GM23338 (cell line): ENCODE results near the gene ULK3. TPM values are rescaled to one million over a fixed set of nuclear protein-coding genes. Genes with fewer than 3 reads are reported as not detected.

Experiments used
- ATAC-seq: fragments of 200-7000 bp; cut with Tn5 transposase; 3 replicates; pipeline ENCODE4 v1.9.1; 2020
- DNase-seq: peaks from one replicate; pipeline ENCODE4 v3.0.0-alpha.2; 2015; ENCODE audit warnings: low spot score
- H2AFZ ChIP-seq: fragments of 200-600 bp; sonication (generic); 2 replicates; pipeline ENCODE4 v1.8.0; 2016; ENCODE audit warnings: antibody characterized with exemption, mild to moderate bottlenecking, moderate library complexity
- H3F3A ChIP-seq: fragments of 200-600 bp; sonication (generic); replicated peaks from 2 replicates; pipeline ENCODE4 v1.8.0; 2017; ENCODE audit warnings: antibody characterized with exemption, mixed run types, low read depth
- H3K27ac ChIP-seq: fragments of 200-600 bp; sonication (generic); 2 replicates; pipeline ENCODE4 v1.6.1; 2016; ENCODE audit warnings: low read depth
- H3K27me3 ChIP-seq: fragments of 200-600 bp; sonication (generic); 2 replicates; pipeline ENCODE4 v1.8.0; 2016; ENCODE audit warnings: mild to moderate bottlenecking, mixed run types, moderate library complexity; ENCODE audit not compliant: insufficient read depth
- H3K36me3 ChIP-seq: fragments of 200-600 bp; sonication (generic); 2 replicates; pipeline ENCODE4 v1.8.0; 2016; ENCODE audit warnings: mild to moderate bottlenecking; ENCODE audit not compliant: insufficient read depth
- H3K4me1 ChIP-seq: fragments of 200-600 bp; sonication (generic); 2 replicates; pipeline ENCODE4 v1.8.0; 2016; ENCODE audit warnings: mild to moderate bottlenecking, moderate library complexity; ENCODE audit not compliant: insufficient read depth
- H3K4me2 ChIP-seq: fragments of 200-600 bp; sonication (generic); 2 replicates; pipeline ENCODE4 v1.7.1; 2017; ENCODE audit warnings: mixed run types
- H3K4me3 ChIP-seq: fragments of 200-600 bp; sonication (generic); 2 replicates; pipeline ENCODE4 v1.6.1; 2016; ENCODE audit warnings: mixed run types
- H3K79me2 ChIP-seq: fragments of 200-600 bp; sonication (generic); replicated peaks from 2 replicates; pipeline ENCODE4 v1.8.0; 2017; ENCODE audit warnings: mild to moderate bottlenecking; ENCODE audit not compliant: insufficient read depth
- H3K9me2 ChIP-seq: fragments of 200-600 bp; sonication (generic); 2 replicates; pipeline ENCODE4 v1.8.0; 2017; ENCODE audit not compliant: insufficient read depth
- H4K20me1 ChIP-seq: fragments of 200-600 bp; sonication (generic); replicated peaks from 2 replicates; pipeline ENCODE4 v1.8.0; 2017; ENCODE audit warnings: mild to moderate bottlenecking; ENCODE audit not compliant: insufficient read depth
- H3K27ac Mint-ChIP-seq: 2 replicates; pipeline ENCODE4 v1.8.0; 2020; ENCODE audit warnings: inconsistent platforms, mild to moderate bottlenecking, moderate library complexity, mixed read lengths
- H3K27me3 Mint-ChIP-seq: 3 replicates; pipeline ENCODE4 v1.8.0; 2022; ENCODE audit warnings: low read depth, mild to moderate bottlenecking, moderate library complexity, mixed read lengths, inconsistent platforms; ENCODE audit not compliant: insufficient read depth, poor library complexity
- H3K36me3 Mint-ChIP-seq: 3 replicates; pipeline ENCODE4 v1.8.0; 2021; ENCODE audit warnings: low read depth, mild to moderate bottlenecking, inconsistent platforms, moderate library complexity, mixed read lengths
- H3K4me1 Mint-ChIP-seq: 3 replicates; pipeline ENCODE4 v1.8.0; 2020; ENCODE audit warnings: mild to moderate bottlenecking, inconsistent platforms, mixed read lengths
- H3K4me3 Mint-ChIP-seq: 3 replicates; pipeline ENCODE4 v1.8.0; 2021; ENCODE audit warnings: moderate library complexity, mild to moderate bottlenecking, inconsistent platforms, mixed read lengths
- H3K9me3 Mint-ChIP-seq: 3 replicates; pipeline ENCODE4 v1.8.0; 2020; ENCODE audit warnings: moderate library complexity, mild to moderate bottlenecking, inconsistent platforms, mixed read lengths
- EZH2phosphoT487 ChIP-seq: fragments of 200-600 bp; sonication (generic); IDR thresholded peaks from one replicate; pipeline ENCODE4 v1.8.1; 2018; ENCODE audit warnings: antibody characterized with exemption; ENCODE audit not compliant: unreplicated experiment
- JUNB ChIP-seq: IDR thresholded peaks from one replicate; pipeline ENCODE4 v1.6.1; 2016; ENCODE audit warnings: antibody characterized with exemption; ENCODE audit not compliant: unreplicated experiment
- NANOG ChIP-seq: IDR thresholded peaks from 2 replicates; pipeline ENCODE4 v1.6.1; 2016; ENCODE audit warnings: antibody characterized with exemption, borderline replicate concordance
- STAT1 ChIP-seq: IDR thresholded peaks from one replicate; pipeline ENCODE4 v1.6.1; 2016; ENCODE audit warnings: antibody characterized with exemption; ENCODE audit not compliant: unreplicated experiment
- ZNF114 ChIP-seq: fragments of 250-450 bp; sonication (Bioruptor Pico); IDR thresholded peaks from 2 replicates; pipeline ENCODE4 v1.5.0; 2020; ENCODE audit warnings: mild to moderate bottlenecking, moderate library complexity
- polyA plus RNA-seq: library from polyadenylated mRNA; unstranded; fragments of >200 nt; fragmentation: Nextera tagmentation; extraction: Ambion mirVana; gene quantifications from 2 replicates; pipeline ENCODE4 v1.2.1, GENCODE V29; 2016
- total RNA-seq: library from RNA; depleted of rRNA; stranded (reverse); fragments of >200 nt; shearing (Covaris generic); gene quantifications from 2 replicates; pipeline ENCODE4 v1.2.3, GENCODE V29; 2014
- TF ChIP-seq, protein P1 (sequence below): IDR thresholded peaks from one replicate; pipeline ENCODE4 v1.6.1; 2018; ENCODE audit warnings: antibody characterized with exemption; ENCODE audit not compliant: unreplicated experiment
- TF ChIP-seq, protein P2 (sequence below): IDR thresholded peaks from 2 replicates; pipeline ENCODE4 v1.6.1; 2016; ENCODE audit warnings: antibody characterized with exemption
- TF ChIP-seq, protein P3 (sequence below), 2 experiments: fragments of 200-600 bp in 1 of 2; sonication (generic) in 1 of 2; conservative IDR thresholded peaks; 2 replicates each; pipeline versions ENCODE4 v1.5.1 to v1.6.1; 2016 to 2017; ENCODE audit warnings: antibody characterized with exemption in 2 of 2, low read depth in 2 of 2, mild to moderate bottlenecking in 2 of 2, moderate library complexity in 1 of 2

ULK3 gene
- total and polyA plus RNA-seq, 2 experiments from 2014 or later, result 20.3 to 35.4 TPM

DNA sequence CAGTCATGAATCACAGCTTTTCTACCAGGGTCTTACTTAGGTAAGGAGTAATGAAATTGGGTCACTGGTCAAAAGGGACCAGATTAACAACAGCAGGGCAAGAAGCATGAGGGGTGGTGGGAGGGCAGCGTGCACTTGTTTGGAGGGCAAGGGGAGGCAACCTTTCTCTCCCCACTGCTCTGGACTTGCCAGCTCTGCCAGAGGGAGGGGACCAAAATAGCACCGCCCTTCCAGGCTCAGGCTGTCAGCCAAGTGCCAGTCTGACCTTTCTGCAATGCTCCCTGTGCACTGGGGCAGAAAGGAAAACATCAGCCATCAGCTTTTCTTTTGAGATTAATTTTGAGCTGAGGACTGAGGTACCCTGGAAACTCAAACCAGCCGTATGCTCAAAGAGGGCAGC, 4.5 kb upstream of the ULK3 start (continued):
- TF ChIP-seq, protein P1, sequence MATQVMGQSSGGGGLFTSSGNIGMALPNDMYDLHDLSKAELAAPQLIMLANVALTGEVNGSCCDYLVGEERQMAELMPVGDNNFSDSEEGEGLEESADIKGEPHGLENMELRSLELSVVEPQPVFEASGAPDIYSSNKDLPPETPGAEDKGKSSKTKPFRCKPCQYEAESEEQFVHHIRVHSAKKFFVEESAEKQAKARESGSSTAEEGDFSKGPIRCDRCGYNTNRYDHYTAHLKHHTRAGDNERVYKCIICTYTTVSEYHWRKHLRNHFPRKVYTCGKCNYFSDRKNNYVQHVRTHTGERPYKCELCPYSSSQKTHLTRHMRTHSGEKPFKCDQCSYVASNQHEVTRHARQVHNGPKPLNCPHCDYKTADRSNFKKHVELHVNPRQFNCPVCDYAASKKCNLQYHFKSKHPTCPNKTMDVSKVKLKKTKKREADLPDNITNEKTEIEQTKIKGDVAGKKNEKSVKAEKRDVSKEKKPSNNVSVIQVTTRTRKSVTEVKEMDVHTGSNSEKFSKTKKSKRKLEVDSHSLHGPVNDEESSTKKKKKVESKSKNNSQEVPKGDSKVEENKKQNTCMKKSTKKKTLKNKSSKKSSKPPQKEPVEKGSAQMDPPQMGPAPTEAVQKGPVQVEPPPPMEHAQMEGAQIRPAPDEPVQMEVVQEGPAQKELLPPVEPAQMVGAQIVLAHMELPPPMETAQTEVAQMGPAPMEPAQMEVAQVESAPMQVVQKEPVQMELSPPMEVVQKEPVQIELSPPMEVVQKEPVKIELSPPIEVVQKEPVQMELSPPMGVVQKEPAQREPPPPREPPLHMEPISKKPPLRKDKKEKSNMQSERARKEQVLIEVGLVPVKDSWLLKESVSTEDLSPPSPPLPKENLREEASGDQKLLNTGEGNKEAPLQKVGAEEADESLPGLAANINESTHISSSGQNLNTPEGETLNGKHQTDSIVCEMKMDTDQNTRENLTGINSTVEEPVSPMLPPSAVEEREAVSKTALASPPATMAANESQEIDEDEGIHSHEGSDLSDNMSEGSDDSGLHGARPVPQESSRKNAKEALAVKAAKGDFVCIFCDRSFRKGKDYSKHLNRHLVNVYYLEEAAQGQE, result no peak
- no peak for TF ChIP-seq STAT1
- TF ChIP-seq JUNB, result no peak
- TF ChIP-seq, protein P2, sequence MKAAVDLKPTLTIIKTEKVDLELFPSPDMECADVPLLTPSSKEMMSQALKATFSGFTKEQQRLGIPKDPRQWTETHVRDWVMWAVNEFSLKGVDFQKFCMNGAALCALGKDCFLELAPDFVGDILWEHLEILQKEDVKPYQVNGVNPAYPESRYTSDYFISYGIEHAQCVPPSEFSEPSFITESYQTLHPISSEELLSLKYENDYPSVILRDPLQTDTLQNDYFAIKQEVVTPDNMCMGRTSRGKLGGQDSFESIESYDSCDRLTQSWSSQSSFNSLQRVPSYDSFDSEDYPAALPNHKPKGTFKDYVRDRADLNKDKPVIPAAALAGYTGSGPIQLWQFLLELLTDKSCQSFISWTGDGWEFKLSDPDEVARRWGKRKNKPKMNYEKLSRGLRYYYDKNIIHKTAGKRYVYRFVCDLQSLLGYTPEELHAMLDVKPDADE, result no peak
- TF ChIP-seq ZNF114 (CRISPR knock-in tag), result no peak

DNA sequence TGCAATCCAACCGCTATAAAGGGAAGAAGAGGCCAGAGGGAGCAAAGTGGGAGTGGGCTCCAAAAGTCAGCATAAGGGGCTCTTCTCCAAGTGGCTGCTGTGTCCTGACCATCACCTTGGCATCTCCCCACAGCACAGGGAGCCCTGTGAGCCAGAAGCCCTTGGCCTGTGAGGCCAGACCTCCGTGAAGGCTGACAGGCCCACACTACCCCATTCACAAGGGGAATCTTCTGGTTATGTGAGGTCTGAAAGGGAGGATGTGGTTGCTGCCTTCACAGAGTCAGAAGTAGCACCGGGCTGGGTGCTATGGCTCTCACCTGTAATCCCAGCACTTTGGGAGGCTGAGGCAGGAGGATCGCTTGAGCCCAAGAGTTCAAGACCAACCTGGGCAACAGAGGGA, 2.6 kb upstream of the ULK3 start:
- H3K36me3 Mint-ChIP-seq, result peaks cover 33% of the 10 kb centered on the region
- no peak overlapping the region for H3K27ac Mint-ChIP-seq
- DNase-seq, result no peak

More for the DNA sequence above, 2.6 kb upstream of the ULK3 start:
- no peak overlapping the region for H2AFZ ChIP-seq
- Mint-ChIP-seq H3K4me1 (peaks cover 20% of the 10 kb centered on the region), H3K9me3 (no peaks in the 10 kb centered on the region), H3K4me3 (no peak overlapping the region), H3K27me3 (peaks cover 14% of the 10 kb centered on the region)
- TF ChIP-seq, protein P3, sequence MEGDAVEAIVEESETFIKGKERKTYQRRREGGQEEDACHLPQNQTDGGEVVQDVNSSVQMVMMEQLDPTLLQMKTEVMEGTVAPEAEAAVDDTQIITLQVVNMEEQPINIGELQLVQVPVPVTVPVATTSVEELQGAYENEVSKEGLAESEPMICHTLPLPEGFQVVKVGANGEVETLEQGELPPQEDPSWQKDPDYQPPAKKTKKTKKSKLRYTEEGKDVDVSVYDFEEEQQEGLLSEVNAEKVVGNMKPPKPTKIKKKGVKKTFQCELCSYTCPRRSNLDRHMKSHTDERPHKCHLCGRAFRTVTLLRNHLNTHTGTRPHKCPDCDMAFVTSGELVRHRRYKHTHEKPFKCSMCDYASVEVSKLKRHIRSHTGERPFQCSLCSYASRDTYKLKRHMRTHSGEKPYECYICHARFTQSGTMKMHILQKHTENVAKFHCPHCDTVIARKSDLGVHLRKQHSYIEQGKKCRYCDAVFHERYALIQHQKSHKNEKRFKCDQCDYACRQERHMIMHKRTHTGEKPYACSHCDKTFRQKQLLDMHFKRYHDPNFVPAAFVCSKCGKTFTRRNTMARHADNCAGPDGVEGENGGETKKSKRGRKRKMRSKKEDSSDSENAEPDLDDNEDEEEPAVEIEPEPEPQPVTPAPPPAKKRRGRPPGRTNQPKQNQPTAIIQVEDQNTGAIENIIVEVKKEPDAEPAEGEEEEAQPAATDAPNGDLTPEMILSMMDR (conservative IDR thresholded peaks at IDR 0.05; ENCODE audit: low read depth in 2 of 2), result no peak
- TF ChIP-seq STAT1, result no peak
- TF ChIP-seq EZH2phosphoT487, result no peak
- TF ChIP-seq ZNF114 (CRISPR knock-in tag), result no peak
- TF ChIP-seq, protein P2, result no peak
- no peak for TF ChIP-seq JUNB
- no peak for TF ChIP-seq NANOG
- no peak overlapping the region for H3K4me3 ChIP-seq
- H3K27me3 ChIP-seq, result no peaks in the 10 kb centered on the region
- no peak for ATAC-seq
- no peaks in the 10 kb centered on the region for H4K20me1 ChIP-seq
- H3K4me1 ChIP-seq, result peaks cover 9% of the 10 kb centered on the region
- H3F3A ChIP-seq, result 0 out of 2 replicates have a peak, but pooled peaks cover 5% of the 10 kb centered on the region
- H3K27ac ChIP-seq, result no peak overlapping the region
- H3K79me2 ChIP-seq, result no peaks in the 10 kb centered on the region
- no peaks in the 10 kb centered on the region for H3K36me3 ChIP-seq
- H3K9me2 ChIP-seq, result no peaks in the 10 kb centered on the region
- no peak overlapping the region for H3K4me2 ChIP-seq
